Lower leg skin (tissue), 4 donors: ENCODE data around the gene UQCRQ. TPM values are rescaled to one million over a fixed set of nuclear protein-coding genes. Genes with fewer than 3 reads are reported as not detected.

Experiments
- DNase-seq, 2 donors: peaks; one replicate each; pipeline ENCODE4 v3.0.0-alpha.2; 2019; ENCODE audit warnings: low spot score in 2 of 2
- H3K4me3 ChIP-seq: fragments of 200-600 bp; sonication (generic); 2 replicates; pipeline ENCODE4 v1.5.1; 2017; ENCODE audit warnings: mild to moderate bottlenecking, low read depth; ENCODE audit not compliant: poor library complexity, severe bottlenecking
- CTCF ChIP-seq, 3 donors: fragments of 450-650 bp; IDR thresholded peaks; one replicate each; pipeline ENCODE4 v1.5.1; 2016; ENCODE audit warnings: antibody characterized with exemption in 3 of 3, mild to moderate bottlenecking in 3 of 3, moderate library complexity in 2 of 3
- POLR2A ChIP-seq, 2 donors: fragments of 450-650 bp; IDR thresholded peaks; one replicate each; pipeline ENCODE4 v1.6.1; 2016 to 2017; ENCODE audit warnings: antibody characterized with exemption in 2 of 2, mild to moderate bottlenecking in 1 of 2, moderate library complexity in 1 of 2
- whole genome bisulfite sequencing, 2 donors: methylation state at CpG; one replicate each; pipeline ENCODE4 v1.1.5; 2018; 5-methylcytosine and 5-hydroxymethylcytosine counted together
- intact Hi-C: fragments of 100-400 bp; cut with DNase I; formaldehyde crosslinking; loops from one replicate; pipeline ENCODE4 v1.15.0; 2023; ENCODE audit warnings: low total_unique reads
- total RNA-seq, 4 donors: library from RNA; depleted of rRNA; stranded (reverse); fragments of >200 nt; gene quantifications; one replicate each; pipeline ENCODE4 v1.1.0, GENCODE V29; 2016

UQCRQ gene
- total RNA-seq, 4 donors from 2014 or later = 56.0 to 122 (median 88.0) TPM

GRCh38 chr5:132868754-132869153 is 2.3 kb downstream of the UQCRQ start:
- DNase-seq = no peak
- intact Hi-C loops = no loop called here
- H3K4me3 ChIP-seq = no peak overlapping the region
- 81 to 83% methylated on average over 4 of the region's 4 CpGs for WGBS, 2 donors
- TF ChIP-seq CTCF (IDR thresholded peaks at IDR 0.05) (no peak), POLR2A (IDR thresholded peaks at IDR 0.05) (no peak)

GRCh38 chr5:132870801-132871200 is 4.4 kb downstream of the UQCRQ start:
- intact Hi-C loops = no loop called here
- TF ChIP-seq CTCF (IDR thresholded peaks at IDR 0.05) (no peak), POLR2A (IDR thresholded peaks at IDR 0.05) (no peak)
- 70 to 72% methylated on average over 2 of the region's 2 CpGs for WGBS, 2 donors

GRCh38 chr5:132871459-132872284 is 5.2 kb downstream of the UQCRQ start:
- intact Hi-C loops = no loop called here
- H3K4me3 ChIP-seq = no peak overlapping the region
- no peak for TF ChIP-seq CTCF (IDR thresholded peaks at IDR 0.05)
- TF ChIP-seq POLR2A (IDR thresholded peaks at IDR 0.05) = no peak
- 85 to 87% methylated on average over 5 of the region's 5 CpGs for WGBS, 2 donors
- no peak for DNase-seq

More at GRCh38 chr5:132870801-132871200, 4.4 kb downstream of the UQCRQ start:
- H3K4me3 ChIP-seq = no peak overlapping the region
- no peak for DNase-seq

GRCh38 chr5:132872788-132873118 is 6.3 kb downstream of the UQCRQ start:
- H3K4me3 ChIP-seq = no peak overlapping the region
- no peak for TF ChIP-seq POLR2A (IDR thresholded peaks at IDR 0.05)
- no peak for TF ChIP-seq CTCF (IDR thresholded peaks at IDR 0.05)
- DNase-seq = no peak
- WGBS, 2 donors = 82 to 93% methylated on average over 1 of the region's 1 CpG
- intact Hi-C loops = no loop called here

- 81 to 84% methylated on average over 6 of the region's 6 CpGs for WGBS, 2 donors
- DNase-seq = no peak
- intact Hi-C loops = no loop called here
Observed at GRCh38 chr5:132873119-132873929, 6.9 kb downstream of the UQCRQ start, which contains the start of gene LEAP2. Gene LEAP2 (plus strand): TSS chr5:132873668. CDS start chr5:132873695, 27 bp downstream.

More at GRCh38 chr5:132873119-132873929, 6.9 kb downstream of the UQCRQ start, which contains the start of gene LEAP2:
- TF ChIP-seq POLR2A (IDR thresholded peaks at IDR 0.05) (no peak), CTCF (IDR thresholded peaks at IDR 0.05) (no peak)
- no peak within 1 kb of the TSS for H3K4me3 ChIP-seq
